Neural progenitor cell (in vitro differentiated cells): ENCODE data around the gene DPT.

ENCODE experiments used
- CTCF ChIP-seq: fragments of 200-600 bp; sonication (generic); IDR thresholded peaks from 2 replicates; pipeline ENCODE4 v1.5.1; 2017; ENCODE audit warnings: antibody characterized with exemption, mild to moderate bottlenecking
- EZH2 ChIP-seq: fragments of 200-600 bp; sonication (generic); IDR thresholded peaks from 2 replicates; pipeline ENCODE4 v1.6.1; 2017; ENCODE audit warnings: antibody characterized with exemption, mild to moderate bottlenecking, moderate library complexity

- no peak for TF ChIP-seq CTCF
- TF ChIP-seq EZH2 = no peak
Observed at GRCh38 chr1:168708698-168709404, 20.2 kb downstream of the DPT start.
